CD14-positive monocyte (primary cell): Measurements from ENCODE around the gene LRRC72. TPM values are rescaled to one million over a fixed set of nuclear protein-coding genes. Genes with fewer than 3 reads are reported as not detected.

Source experiments
- DNase-seq, 3 donors: peaks; one replicate each; pipeline ENCODE4 v3.0.0-alpha.2; 2011 to 2022
- H2AFZ ChIP-seq: 2 replicates; pipeline ENCODE4 v1.6.0; 2012; ENCODE audit warnings: mild to moderate bottlenecking, low read depth, low read length, inconsistent platforms; ENCODE audit not compliant: insufficient read depth, poor library complexity, severe bottlenecking
- H3K27ac ChIP-seq, 2 donors: 1 replicate in 1 of 2; 2 replicates in 1 of 2; pipeline ENCODE4 v1.5.1; 2012 to 2013; ENCODE audit warnings: low read length in 2 of 2, control low read depth in 1 of 2, inconsistent platforms in 1 of 2, low read depth in 1 of 2, mild to moderate bottlenecking in 1 of 2
- H3K27me3 ChIP-seq, 2 donors: one replicate each; pipeline versions ENCODE4 v1.6.0 to v1.6.1; 2011 to 2013; ENCODE audit warnings: low read length in 2 of 2; ENCODE audit not compliant: control insufficient read depth in 2 of 2, insufficient read depth in 2 of 2
- H3K36me3 ChIP-seq, 2 donors: replicated peaks in 1 of 2; 1 replicate in 1 of 2; 2 replicates in 1 of 2; pipeline versions ENCODE4 v1.5.1 to v1.6.1; 2012 to 2013; ENCODE audit warnings: low read length in 2 of 2, control low read depth in 1 of 2, inconsistent platforms in 1 of 2, mild to moderate bottlenecking in 1 of 2; ENCODE audit not compliant: insufficient read depth in 2 of 2, control insufficient read depth in 1 of 2
- H3K4me1 ChIP-seq, 2 donors: 1 replicate in 1 of 2; 2 replicates in 1 of 2; pipeline versions ENCODE4 v1.5.1 to v1.6.1; 2012 to 2013; ENCODE audit warnings: low read length in 2 of 2, control low read depth in 1 of 2, inconsistent platforms in 1 of 2, mild to moderate bottlenecking in 1 of 2, moderate library complexity in 1 of 2; ENCODE audit not compliant: insufficient read depth in 2 of 2, control insufficient read depth in 1 of 2
- H3K4me2 ChIP-seq: replicated peaks from 2 replicates; pipeline ENCODE3; 2012; ENCODE audit warnings: low read length, moderate library complexity, mild to moderate bottlenecking; ENCODE audit not compliant: poor library complexity, severe bottlenecking; ENCODE audit errors: extremely low read depth
- H3K4me3 ChIP-seq, 3 experiments: fragments of 200-600 bp in 1 of 3; sonication (generic) in 1 of 3; replicated peaks in 1 of 3; 1 replicate in 2 of 3; 2 replicates in 1 of 3; pipeline ENCODE4 v1.5.1; 2011 to 2013; ENCODE audit warnings: low read length in 3 of 3, mild to moderate bottlenecking in 3 of 3, control low read depth in 2 of 3, low read depth in 2 of 3, inconsistent platforms in 1 of 3, moderate library complexity in 1 of 3
- H3K79me2 ChIP-seq: 2 replicates; pipeline ENCODE4 v1.6.0; 2012; ENCODE audit warnings: mild to moderate bottlenecking, control low read depth, inconsistent platforms, low read length, moderate library complexity; ENCODE audit not compliant: insufficient read depth
- H3K9ac ChIP-seq: 2 replicates; pipeline ENCODE4 v1.6.0; 2017; ENCODE audit warnings: low read length, mild to moderate bottlenecking; ENCODE audit not compliant: insufficient read depth, poor library complexity, severe bottlenecking
- H3K9me3 ChIP-seq, 2 donors: replicated peaks in 1 of 2; 1 replicate in 1 of 2; 2 replicates in 1 of 2; pipeline versions ENCODE4 v1.5.1 to v1.6.1; 2012 to 2013; ENCODE audit warnings: low read length in 2 of 2, control low read depth in 1 of 2; ENCODE audit not compliant: control insufficient read depth in 1 of 2, insufficient read depth in 1 of 2
- H4K20me1 ChIP-seq: 2 replicates; pipeline ENCODE4 v1.6.0; 2012; ENCODE audit warnings: mild to moderate bottlenecking, low read length, control low read depth, moderate library complexity; ENCODE audit not compliant: insufficient read depth
- H3K27ac Mint-ChIP-seq, 7 donors: one replicate each; pipeline ENCODE4 v1.8.0; 2020; ENCODE audit warnings: mild to moderate bottlenecking in 7 of 7, mixed read lengths in 7 of 7, moderate library complexity in 6 of 7, inconsistent platforms in 2 of 7
- H3K27me3 Mint-ChIP-seq, 3 donors: one replicate each; pipeline ENCODE4 v1.8.0; 2021 to 2022; ENCODE audit warnings: low read depth in 3 of 3, mild to moderate bottlenecking in 3 of 3, mixed read lengths in 3 of 3, moderate library complexity in 3 of 3, inconsistent platforms in 1 of 3
- H3K36me3 Mint-ChIP-seq, 2 donors: one replicate each; pipeline ENCODE4 v1.8.0; 2020; ENCODE audit warnings: mixed read lengths in 2 of 2, inconsistent platforms in 1 of 2, mild to moderate bottlenecking in 1 of 2
- H3K4me1 Mint-ChIP-seq: one replicate; pipeline ENCODE4 v1.8.0; 2020; ENCODE audit warnings: mild to moderate bottlenecking, mixed read lengths
- H3K4me3 Mint-ChIP-seq, 2 donors: one replicate each; pipeline ENCODE4 v1.8.0; 2020; ENCODE audit warnings: mild to moderate bottlenecking in 2 of 2, mixed read lengths in 2 of 2, moderate library complexity in 1 of 2
- H3K9me3 Mint-ChIP-seq, 7 donors: one replicate each; pipeline ENCODE4 v1.8.0; 2020 to 2022; ENCODE audit warnings: mixed read lengths in 7 of 7, mild to moderate bottlenecking in 6 of 7, moderate library complexity in 6 of 7, inconsistent platforms in 2 of 7
- CTCF ChIP-seq: fragments of 200-600 bp; IDR thresholded peaks from one replicate; pipeline ENCODE4 v1.8.0; 2022; ENCODE audit warnings: antibody characterized with exemption, mild to moderate bottlenecking
- WGBS: methylation state at CpG from one replicate; pipeline ENCODE4 v1.1.5; 2013; ENCODE audit warnings: missing lambda C conversion rate; ENCODE audit not compliant: insufficient coverage; 5-methylcytosine and 5-hydroxymethylcytosine counted together
- intact Hi-C, 2 donors: fragments of 100-400 bp; cut with micrococcal nuclease; formaldehyde crosslinking; loops; one replicate each; pipeline versions ENCODE4 v1.15.0 to v1.15.1; 2023
- polyA plus RNA-seq, 3 donors: library from polyadenylated mRNA; depleted of rRNA in 1 of 3; unstranded in 2 of 3; stranded (reverse) in 1 of 3; fragments of 300-500 nt in 2 of 3; fragments of >200 nt in 1 of 3; fragmentation: Illumina TruSeq in 2 of 3; gene quantifications; 1 replicate in 2 of 3; 2 replicates in 1 of 3; pipeline ENCODE4 v1.2.3, GENCODE V29; 2012 to 2021

LRRC72 gene
- polyA plus RNA-seq, 3 donors: not detected

- no peak for DNase-seq
- no peaks in the 10 kb centered on the region for H3K36me3 Mint-ChIP-seq
Measured at GRCh38 chr7:16556359-16556758, 29.7 kb downstream of the LRRC72 start.

DNA sequence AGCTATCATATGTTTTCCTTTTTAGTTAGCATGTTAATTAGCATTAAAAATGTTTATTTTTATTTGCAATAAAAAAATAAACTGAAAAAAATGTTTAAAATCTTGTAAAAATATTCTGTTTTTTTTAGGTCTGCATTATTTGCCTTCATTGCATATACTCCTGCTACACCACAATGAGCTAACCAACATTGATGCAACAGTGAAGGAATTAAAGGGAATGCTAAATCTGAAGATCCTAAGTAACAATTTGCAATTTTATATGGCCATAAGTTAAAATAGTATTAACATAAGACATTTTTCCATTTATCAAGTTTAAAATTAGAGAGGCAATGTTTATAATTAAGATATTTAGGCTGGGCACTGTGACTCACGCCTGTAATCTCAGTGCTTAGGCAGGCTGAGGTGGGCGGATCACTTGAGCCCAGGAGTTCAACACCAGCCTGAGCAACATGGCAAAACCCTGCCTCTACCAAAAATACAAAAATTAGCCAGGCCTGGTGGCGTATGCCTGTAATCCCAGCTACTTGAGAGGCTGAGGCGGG, 32.2 kb downstream of the LRRC72 start:
- no peak for TF ChIP-seq CTCF
- Histone ChIP-seq H3K27me3 (no peaks in the 10 kb centered on the region), H3K4me1 (no peaks in the 10 kb centered on the region), H3K36me3 (no peaks in the 10 kb centered on the region), H3K27ac (no peak overlapping the region), H2AFZ (no peak overlapping the region), H3K9me3 (no peaks in the 10 kb centered on the region), H3K9ac (no peak overlapping the region), H3K4me3 (no peak overlapping the region), H3K79me2 (no peaks in the 10 kb centered on the region), H3K4me2 (no peak overlapping the region), H4K20me1 (no peaks in the 10 kb centered on the region)
- no peak for DNase-seq
- no peak overlapping the region for H3K27ac Mint-ChIP-seq
- intact Hi-C loops: no loop called here
- H3K36me3 Mint-ChIP-seq: no peaks in the 10 kb centered on the region
- no peaks in the 10 kb centered on the region for H3K9me3 Mint-ChIP-seq
- peaks cover 0 to 1% (median 0%) of the 10 kb centered on the region in 3 donors for H3K27me3 Mint-ChIP-seq
- H3K4me1 Mint-ChIP-seq: peaks cover 8% of the 10 kb centered on the region
- no peak overlapping the region for H3K4me3 Mint-ChIP-seq
- 100% methylated on average over 1 of the region's 4 CpGs for WGBS

More at GRCh38 chr7:16556359-16556758, 29.7 kb downstream of the LRRC72 start:
- Histone ChIP-seq H3K9me3 (no peaks in the 10 kb centered on the region), H3K27ac (no peak overlapping the region), H3K27me3 (no peaks in the 10 kb centered on the region), H3K79me2 (no peaks in the 10 kb centered on the region), H3K9ac (no peak overlapping the region), H3K4me3 (no peak overlapping the region), H4K20me1 (no peaks in the 10 kb centered on the region), H3K4me2 (no peak overlapping the region), H3K36me3 (no peaks in the 10 kb centered on the region), H3K4me1 (no peaks in the 10 kb centered on the region), H2AFZ (no peak overlapping the region)
- H3K9me3 Mint-ChIP-seq: no peaks in the 10 kb centered on the region
- H3K4me1 Mint-ChIP-seq: no peaks in the 10 kb centered on the region
- H3K27me3 Mint-ChIP-seq: no peaks in the 10 kb centered on the region
- H3K4me3 Mint-ChIP-seq: no peak overlapping the region
- no peak for TF ChIP-seq CTCF
- 100% methylated on average over 1 of the region's 2 CpGs for WGBS
- intact Hi-C loops: no loop called here
- H3K27ac Mint-ChIP-seq: no peak overlapping the region
